CD4-positive, alpha-beta memory T cell (primary cell): Measurements from ENCODE around the gene SMIM5. TPM values are rescaled to one million over a fixed set of nuclear protein-coding genes. Genes with fewer than 3 reads are reported as not detected.

Source experiments
- CTCF ChIA-PET: fragments of 350-600 bp; sonication (Branson Sonifier 250); formaldehyde crosslinking; loops from one replicate; lab custom pipeline; 2021; ENCODE audit warnings: inconsistent platforms; ENCODE audit not compliant: partially characterized antibody; lab: Charles Lee
- POLR2A ChIA-PET: fragments of 350-600 bp; sonication (Branson Sonifier 250); formaldehyde crosslinking; loops from one replicate; lab custom pipeline; 2021; ENCODE audit not compliant: partially characterized antibody; lab: Charles Lee
- DNase-seq, 5 donors: peaks; one replicate each; pipeline versions ENCODE4 v3.0.0 to v3.0.0-alpha.2; 2020 to 2022; ENCODE audit warnings: mixed read lengths in 1 of 5
- H3K27ac ChIP-seq: one replicate; pipeline ENCODE4 v1.7.0; 2013; ENCODE audit warnings: low read depth, low read length
- H3K27me3 ChIP-seq: 2 replicates; pipeline ENCODE4 v1.7.0; 2013; ENCODE audit warnings: mild to moderate bottlenecking, low read length, moderate library complexity; ENCODE audit not compliant: insufficient read depth
- H3K36me3 ChIP-seq: 2 replicates; pipeline ENCODE4 v1.7.0; 2013; ENCODE audit warnings: mild to moderate bottlenecking, low read length, moderate library complexity; ENCODE audit not compliant: insufficient read depth
- H3K4me1 ChIP-seq: 2 replicates; pipeline ENCODE4 v1.7.0; 2013; ENCODE audit warnings: mild to moderate bottlenecking, low read length, moderate library complexity; ENCODE audit not compliant: insufficient read depth
- H3K4me3 ChIP-seq, 2 donors: one replicate each; pipeline ENCODE4 v1.7.0; 2013; ENCODE audit warnings: low read length in 2 of 2, mild to moderate bottlenecking in 1 of 2
- H3K9me3 ChIP-seq, 2 donors: one replicate each; pipeline ENCODE4 v1.7.0; 2013; ENCODE audit warnings: low read length in 2 of 2, control low read depth in 1 of 2; ENCODE audit not compliant: control insufficient read depth in 1 of 2
- H3K27ac Mint-ChIP-seq, 7 donors: one replicate each; pipeline ENCODE4 v1.8.0; 2020 to 2021; ENCODE audit warnings: mixed read lengths in 7 of 7, mild to moderate bottlenecking in 6 of 7, inconsistent platforms in 3 of 7, moderate library complexity in 3 of 7
- H3K27me3 Mint-ChIP-seq, 2 donors: one replicate each; pipeline ENCODE4 v1.8.0; 2020 to 2021; ENCODE audit warnings: mixed read lengths in 2 of 2
- H3K36me3 Mint-ChIP-seq, 2 donors: one replicate each; pipeline ENCODE4 v1.8.0; 2020 to 2021; ENCODE audit warnings: mixed read lengths in 2 of 2, inconsistent platforms in 1 of 2, mild to moderate bottlenecking in 1 of 2
- H3K4me1 Mint-ChIP-seq, 4 donors: one replicate each; pipeline ENCODE4 v1.8.0; 2020 to 2021; ENCODE audit warnings: mixed read lengths in 4 of 4, mild to moderate bottlenecking in 1 of 4
- H3K4me3 Mint-ChIP-seq, 8 donors: one replicate each; pipeline ENCODE4 v1.8.0; 2020 to 2021; ENCODE audit warnings: mixed read lengths in 8 of 8, mild to moderate bottlenecking in 7 of 8, moderate library complexity in 6 of 8, inconsistent platforms in 3 of 8
- H3K9me3 Mint-ChIP-seq, 8 donors: one replicate each; pipeline ENCODE4 v1.8.0; 2020 to 2021; ENCODE audit warnings: mixed read lengths in 8 of 8, mild to moderate bottlenecking in 5 of 8, inconsistent platforms in 3 of 8, moderate library complexity in 1 of 8
- intact Hi-C: fragments of 100-400 bp; cut with micrococcal nuclease; formaldehyde crosslinking; loops from one replicate; pipeline ENCODE4 v1.15.1; 2023
- polyA plus RNA-seq, 2 donors: library from polyadenylated mRNA; unstranded; fragments of 300-500 nt; fragmentation: Illumina TruSeq; gene quantifications; one replicate each; pipeline ENCODE4 v1.2.3, GENCODE V29; 2021
- total RNA-seq, 2 experiments: library from RNA; stranded (reverse); gene quantifications; one replicate each; pipeline ENCODE4 v1.2.3, GENCODE V29; 2021

SMIM5 gene
- total and polyA plus RNA-seq, 4 experiments from 2014 or later = not detected

DNA sequence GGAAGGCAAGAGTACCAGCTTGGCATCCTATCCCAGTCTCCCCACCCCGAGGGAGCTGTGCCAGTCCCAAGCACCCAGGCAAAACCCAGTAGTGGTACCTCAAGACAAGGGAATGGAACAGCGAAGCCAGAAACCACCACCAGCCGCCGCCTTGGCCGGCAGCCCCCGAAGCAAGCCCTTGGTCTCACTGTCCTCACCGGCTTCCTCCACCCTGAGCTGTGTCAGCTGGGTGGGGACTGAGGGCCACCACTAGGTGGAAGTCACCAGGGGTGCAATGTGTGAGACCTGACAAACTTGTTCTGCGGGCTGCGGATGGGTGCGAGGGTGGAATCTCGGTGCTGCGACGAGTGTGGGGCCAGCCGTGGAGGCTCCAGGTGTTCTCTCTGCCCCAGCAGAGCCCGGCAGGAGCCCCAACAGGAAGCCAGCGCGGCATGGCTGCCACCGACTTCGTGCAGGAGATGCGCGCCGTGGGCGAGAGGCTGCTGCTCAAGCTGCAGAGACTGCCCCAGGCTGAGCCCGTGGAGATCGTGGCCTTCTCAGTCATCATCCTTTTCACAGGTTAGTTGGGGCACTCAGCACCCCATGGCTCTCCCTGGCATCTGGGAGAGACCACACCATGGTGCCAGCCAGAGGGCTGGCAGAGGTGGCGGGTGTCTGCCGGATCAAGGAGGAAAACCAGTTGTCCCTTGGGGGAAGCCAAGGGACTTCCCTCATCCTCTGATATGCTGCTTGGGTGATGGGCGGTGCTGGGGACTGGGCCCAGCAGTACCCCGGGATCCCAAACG lies 6.7 kb downstream of the SMIM5 start:
- ChIA-PET CTCF (interaction anchor here (0.8 to 6.8 kb wide), 5 partner anchors 5 to 113 kb away, joined by 3 to 48 read pairs (median 4); partner anchors contain the start of gene SMIM5), POLR2A (no interaction called here)
- no peak overlapping the region for H3K4me3 Mint-ChIP-seq
- H3K36me3 ChIP-seq = no peaks in the 10 kb centered on the region
- no peaks in the 10 kb centered on the region for H3K9me3 Mint-ChIP-seq
- H3K27me3 Mint-ChIP-seq = no peaks in the 10 kb centered on the region
- no peaks in the 10 kb centered on the region for H3K27me3 ChIP-seq
- intact Hi-C loops = no loop called here
- H3K27ac Mint-ChIP-seq = no peak overlapping the region
- no peak overlapping the region for H3K4me3 ChIP-seq
- no peaks in the 10 kb centered on the region for H3K9me3 ChIP-seq
- H3K4me1 ChIP-seq = no peaks in the 10 kb centered on the region
- H3K27ac ChIP-seq = no peak overlapping the region
- H3K4me1 Mint-ChIP-seq = no peaks in the 10 kb centered on the region
- no peak for DNase-seq
- peaks cover 1 to 3% of the 10 kb centered on the region in 2 donors for H3K36me3 Mint-ChIP-seq

DNA sequence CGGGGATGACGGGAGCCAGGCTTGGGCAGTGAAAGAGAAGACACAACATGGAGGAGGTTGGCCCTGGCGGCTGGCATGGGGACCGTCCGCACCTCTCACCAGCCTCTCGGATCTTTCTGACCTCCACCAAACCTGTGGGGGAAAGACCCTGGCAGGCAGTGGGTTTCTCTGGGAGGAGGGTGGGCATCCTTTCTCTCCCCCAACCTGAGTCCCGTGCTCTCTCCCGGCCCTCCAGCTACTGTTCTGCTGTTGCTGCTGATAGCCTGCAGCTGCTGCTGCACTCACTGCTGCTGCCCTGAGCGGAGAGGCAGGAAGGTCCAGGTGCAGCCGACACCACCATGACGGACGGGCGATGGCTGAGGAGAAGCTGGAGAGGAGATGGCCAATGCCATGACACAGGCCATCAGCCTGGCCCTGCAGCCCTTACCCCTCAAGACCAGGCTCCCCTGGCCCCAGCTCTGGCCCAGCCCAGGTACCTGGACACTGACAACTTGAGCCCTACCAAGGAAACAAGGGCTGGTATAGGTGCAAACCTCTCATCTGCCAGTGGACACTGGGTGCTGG lies 7.4 kb downstream of the SMIM5 start:
- no peaks in the 10 kb centered on the region for H3K9me3 Mint-ChIP-seq
- POLR2A ChIA-PET = interaction anchor here (1.0 kb wide), 1 partner anchor 31 kb away, joined by 3 read pairs; no protein-coding TSS in a partner anchor
- Histone ChIP-seq H3K4me1 (no peaks in the 10 kb centered on the region), H3K4me3 (no peak overlapping the region), H3K27me3 (no peaks in the 10 kb centered on the region), H3K9me3 (no peaks in the 10 kb centered on the region), H3K27ac (no peak overlapping the region), H3K36me3 (no peaks in the 10 kb centered on the region)
- no peaks in the 10 kb centered on the region for H3K27me3 Mint-ChIP-seq
- peaks cover 3 to 5% of the 10 kb centered on the region in 2 donors for H3K36me3 Mint-ChIP-seq
- H3K27ac Mint-ChIP-seq = no peak overlapping the region
- CTCF ChIA-PET = interaction anchor here (1.5 to 6.8 kb wide), 5 partner anchors 6 to 113 kb away, joined by 3 to 48 read pairs (median 5); partner anchors contain the start of gene SMIM5
- H3K4me3 Mint-ChIP-seq = no peak overlapping the region
- no peaks in the 10 kb centered on the region for H3K4me1 Mint-ChIP-seq
- intact Hi-C loops = no loop called here
- DNase-seq = no peak

DNA sequence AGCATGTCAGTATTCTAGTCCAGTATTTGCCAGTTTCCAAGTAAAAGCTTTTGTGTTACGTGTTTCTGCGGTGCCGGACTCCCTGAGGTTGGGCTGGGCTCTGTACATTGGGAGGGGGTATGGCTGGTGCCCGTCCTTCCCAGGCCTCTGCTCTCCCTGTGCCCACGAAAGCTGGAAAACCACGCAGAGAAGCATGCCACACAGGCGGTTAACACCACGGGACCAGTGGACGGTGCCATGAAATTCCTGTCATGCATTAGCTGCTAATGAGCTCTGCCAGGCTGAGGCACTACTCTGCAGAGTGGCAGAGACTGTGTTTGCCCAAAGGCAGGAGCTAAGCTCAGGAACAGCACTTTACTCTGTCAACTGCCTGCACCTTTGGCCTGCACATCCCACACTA lies 8.1 kb downstream of the SMIM5 start:
- ChIA-PET CTCF (interaction anchor here (1.5 to 6.8 kb wide), 5 partner anchors 7 to 112 kb away, joined by 3 to 48 read pairs (median 5); partner anchors contain the start of gene SMIM5), POLR2A (interaction anchor here (1.0 kb wide), 1 partner anchor 30 kb away, joined by 3 read pairs; no protein-coding TSS in a partner anchor)
- no peak overlapping the region for H3K4me3 ChIP-seq
- H3K36me3 ChIP-seq = no peaks in the 10 kb centered on the region
- Mint-ChIP-seq H3K9me3 (no peaks in the 10 kb centered on the region), H3K4me1 (peaks cover 0 to 5% (median 0%) of the 10 kb centered on the region in 4 donors), H3K27ac (no peak overlapping the region), H3K36me3 (peaks cover 3 to 6% of the 10 kb centered on the region in 2 donors), H3K4me3 (no peak overlapping the region), H3K27me3 (no peaks in the 10 kb centered on the region)
- H3K27me3 ChIP-seq = no peaks in the 10 kb centered on the region
- intact Hi-C loops = no loop called here
- DNase-seq = no peak
- H3K27ac ChIP-seq = no peak overlapping the region
- no peaks in the 10 kb centered on the region for H3K9me3 ChIP-seq
- H3K4me1 ChIP-seq = no peaks in the 10 kb centered on the region

DNA sequence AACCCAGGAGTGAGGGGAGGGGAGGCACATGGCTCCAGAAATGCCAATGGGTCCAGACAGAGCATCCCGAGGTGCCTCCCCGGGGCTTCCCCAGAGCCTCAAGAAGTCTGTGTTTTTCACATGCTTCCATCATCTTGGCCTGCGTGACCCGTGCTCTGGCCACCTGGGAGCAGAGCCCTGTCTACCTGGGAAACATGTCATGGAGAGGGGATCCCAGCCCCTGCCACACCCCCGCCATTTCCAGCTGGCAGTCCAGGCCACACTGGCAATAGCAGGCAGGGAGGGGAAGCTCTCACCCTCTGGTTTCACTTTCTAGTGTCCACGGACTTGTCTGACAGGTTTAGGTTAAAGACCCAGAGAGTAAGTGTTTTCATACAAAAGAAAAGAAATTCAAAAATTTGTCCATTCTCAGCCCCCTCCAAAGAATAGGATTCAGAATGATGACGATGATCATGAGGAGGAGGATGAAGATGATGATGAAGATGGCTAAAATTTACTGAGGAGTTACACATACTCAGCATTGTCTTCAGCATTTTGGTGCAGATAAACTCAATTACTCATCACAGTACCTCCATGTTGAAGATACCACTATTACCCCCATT lies 9.0 kb downstream of the SMIM5 start:
- Mint-ChIP-seq H3K4me1 (peaks cover 0 to 9% (median 0%) of the 10 kb centered on the region in 4 donors), H3K27ac (no peak overlapping the region), H3K27me3 (no peaks in the 10 kb centered on the region), H3K36me3 (peaks cover 3 to 6% of the 10 kb centered on the region in 2 donors), H3K9me3 (no peaks in the 10 kb centered on the region), H3K4me3 (no peak overlapping the region)
- Histone ChIP-seq H3K27ac (no peak overlapping the region), H3K27me3 (no peaks in the 10 kb centered on the region), H3K36me3 (peaks cover 3% of the 10 kb centered on the region), H3K4me3 (no peak overlapping the region), H3K9me3 (no peaks in the 10 kb centered on the region), H3K4me1 (no peaks in the 10 kb centered on the region)
- intact Hi-C loops = no loop called here
- ChIA-PET CTCF (interaction anchor here (1.9 to 6.8 kb wide), 2 partner anchors 8 to 106 kb away, joined by 7 to 48 read pairs; partner anchors contain the start of gene SMIM5), POLR2A (no interaction called here)
- DNase-seq = no peak

DNA sequence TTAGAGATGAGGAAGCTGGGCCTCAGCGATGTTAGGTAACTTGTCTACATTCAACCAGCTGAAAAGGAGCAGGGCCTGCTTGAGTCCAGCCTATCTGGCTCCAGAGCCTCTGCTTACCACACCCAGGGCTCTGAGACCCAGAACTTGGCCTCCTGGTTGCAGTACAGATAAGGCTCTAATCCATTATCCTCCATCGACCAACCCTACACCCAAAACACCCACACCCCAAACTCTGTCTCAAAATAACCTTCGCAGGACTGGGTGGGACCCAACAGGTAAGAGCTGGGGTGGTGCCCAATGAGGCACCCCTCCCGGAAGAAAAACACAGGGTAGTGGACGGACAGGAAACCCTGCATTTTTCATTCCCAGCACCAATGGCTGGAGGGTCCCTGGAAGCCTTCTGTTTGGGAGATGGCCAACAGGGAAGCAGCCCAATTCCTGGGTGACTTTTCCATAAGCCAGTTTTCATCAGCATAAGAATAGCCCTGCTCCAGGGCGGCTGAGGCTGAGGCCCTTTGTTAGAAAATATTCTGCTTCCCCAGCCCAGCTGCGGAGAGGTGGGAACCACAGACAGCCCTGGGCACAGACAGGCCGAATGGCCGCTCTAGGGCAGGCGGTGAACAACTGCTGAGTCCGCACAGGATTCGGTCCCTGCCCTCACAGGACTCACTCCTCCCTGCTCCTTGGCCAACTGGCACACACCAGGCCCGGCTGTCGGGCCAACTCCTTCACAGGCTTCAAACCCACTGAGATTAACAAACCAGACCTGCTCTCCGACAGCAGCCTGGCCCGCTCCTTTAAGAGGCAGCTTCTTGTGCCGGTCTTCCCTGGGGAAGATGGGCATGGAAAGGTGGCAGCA lies 9.8 kb downstream of the SMIM5 start:
- ChIA-PET CTCF (interaction anchor here (6.8 kb wide), 1 partner anchor 8 kb away, joined by 48 read pairs; the partner anchor contains the start of gene SMIM5), POLR2A (no interaction called here)
- no peaks in the 10 kb centered on the region for H3K9me3 ChIP-seq
- H3K27ac ChIP-seq = no peak overlapping the region
- H3K27me3 ChIP-seq = no peaks in the 10 kb centered on the region
- Mint-ChIP-seq H3K4me3 (no peak overlapping the region), H3K27me3 (no peaks in the 10 kb centered on the region), H3K27ac (no peak overlapping the region), H3K9me3 (no peaks in the 10 kb centered on the region), H3K4me1 (peaks cover 0 to 9% (median 0%) of the 10 kb centered on the region in 4 donors), H3K36me3 (peaks cover 8 to 10% of the 10 kb centered on the region in 2 donors)
- DNase-seq = no peak
- intact Hi-C loops = no loop called here
- no peaks in the 10 kb centered on the region for H3K4me1 ChIP-seq
- no peak overlapping the region for H3K4me3 ChIP-seq
- H3K36me3 ChIP-seq = peaks cover 7% of the 10 kb centered on the region

DNA sequence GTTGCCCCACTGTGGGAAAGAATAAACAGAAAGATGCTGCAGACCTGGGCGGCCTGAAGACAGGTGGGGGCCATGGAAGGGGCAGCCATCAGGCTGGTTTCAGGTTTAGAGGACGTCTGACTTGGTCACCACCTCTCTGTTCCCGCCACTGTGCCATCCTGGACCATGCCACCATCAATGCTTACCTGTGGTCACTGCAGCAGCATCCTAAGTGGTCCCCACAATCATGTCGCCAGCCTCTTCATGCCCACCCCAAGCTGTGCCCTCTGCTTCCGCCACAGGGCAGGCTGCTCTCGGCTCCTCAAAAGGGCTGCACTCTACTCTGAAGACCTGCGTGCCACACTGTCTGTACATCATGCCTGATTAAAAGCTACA lies 10.4 kb downstream of the SMIM5 start:
- DNase-seq = no peak
- intact Hi-C loops = no loop called here
- Mint-ChIP-seq H3K9me3 (no peaks in the 10 kb centered on the region), H3K36me3 (peaks cover 9 to 10% of the 10 kb centered on the region in 2 donors), H3K4me3 (no peak overlapping the region), H3K27me3 (no peaks in the 10 kb centered on the region), H3K27ac (no peak overlapping the region), H3K4me1 (peaks cover 0 to 9% (median 0%) of the 10 kb centered on the region in 4 donors)
- peaks cover 7% of the 10 kb centered on the region for H3K36me3 ChIP-seq
- H3K27ac ChIP-seq = no peak overlapping the region
- H3K9me3 ChIP-seq = no peaks in the 10 kb centered on the region
- ChIA-PET CTCF (interaction anchor here (6.8 kb wide), 1 partner anchor 9 kb away, joined by 48 read pairs; the partner anchor contains the start of gene SMIM5), POLR2A (no interaction called here)
- H3K4me3 ChIP-seq = no peak overlapping the region
- H3K27me3 ChIP-seq = no peaks in the 10 kb centered on the region
- H3K4me1 ChIP-seq = no peaks in the 10 kb centered on the region
